T-helper 17 cell (primary cell): Measurements from ENCODE around the gene MVD. TPM values are rescaled to one million over a fixed set of nuclear protein-coding genes. Genes with fewer than 3 reads are reported as not detected.

Experiments used
- ATAC-seq: fragments of 150-1000 bp; cut with Tn5 transposase; 2 replicates; pipeline ENCODE4 v1.10.0; 2021; ENCODE audit warnings: mild to moderate bottlenecking, moderate library complexity
- DNase-seq, 3 donors: peaks; one replicate each; pipeline versions ENCODE4 v3.0.0 to v3.0.0-alpha.2; 2020 to 2021
- H3K9me3 ChIP-seq: one replicate; pipeline ENCODE4 v1.7.0; 2013; ENCODE audit warnings: low read length, mild to moderate bottlenecking; ENCODE audit not compliant: control insufficient read depth, poor library complexity, severe bottlenecking
- H3K27ac Mint-ChIP-seq: one replicate; pipeline ENCODE4 v1.8.0; 2022; ENCODE audit warnings: mild to moderate bottlenecking, moderate library complexity, mixed read lengths
- H3K27me3 Mint-ChIP-seq: one replicate; pipeline ENCODE4 v1.8.0; 2022; ENCODE audit warnings: mixed read lengths
- H3K36me3 Mint-ChIP-seq: one replicate; pipeline ENCODE4 v1.8.0; 2022; ENCODE audit warnings: low read depth, mixed read lengths
- H3K4me1 Mint-ChIP-seq: one replicate; pipeline ENCODE4 v1.8.0; 2022; ENCODE audit warnings: mild to moderate bottlenecking, mixed read lengths
- H3K4me3 Mint-ChIP-seq: one replicate; pipeline ENCODE4 v1.8.0; 2022; ENCODE audit warnings: mild to moderate bottlenecking, moderate library complexity, mixed read lengths
- total RNA-seq, 4 donors: library from RNA in 2 of 4; stranded (reverse) in 2 of 4; gene quantifications; one replicate each; pipeline ENCODE4 v1.2.3 and lab custom pipeline; 2022 to 2026

MVD gene
- total RNA-seq, 2 donors from 2014 or later, result 40.4 to 72.8 TPM

DNA sequence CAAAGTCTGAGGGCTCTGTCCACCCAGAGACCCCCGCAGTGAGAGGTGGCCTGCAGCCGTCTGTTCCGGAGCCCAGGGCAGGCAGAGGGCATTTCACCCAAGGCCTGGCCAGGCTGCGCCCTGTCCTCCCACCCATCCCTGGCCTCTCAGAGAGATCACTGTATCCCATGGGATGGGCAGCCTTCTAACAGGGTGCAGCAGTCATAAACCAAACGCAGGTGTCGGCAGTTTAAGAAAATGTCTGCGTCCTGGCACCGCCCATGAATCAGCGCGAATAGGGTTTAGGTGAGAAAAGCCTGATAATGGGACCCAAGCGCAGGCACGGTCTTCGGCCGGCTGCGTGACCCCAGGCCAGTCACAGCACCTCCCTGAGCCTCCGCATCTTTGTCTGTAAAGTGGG, 17.4 kb downstream of the MVD start:
- Mint-ChIP-seq H3K27me3 (peaks cover 1% of the 10 kb centered on the region), H3K36me3 (no peaks in the 10 kb centered on the region), H3K4me3 (no peak overlapping the region), H3K27ac (no peak overlapping the region), H3K4me1 (peaks cover 21% of the 10 kb centered on the region)
- DNase-seq (no peak), ATAC-seq (no peak)
- no peaks in the 10 kb centered on the region for H3K9me3 ChIP-seq

DNA sequence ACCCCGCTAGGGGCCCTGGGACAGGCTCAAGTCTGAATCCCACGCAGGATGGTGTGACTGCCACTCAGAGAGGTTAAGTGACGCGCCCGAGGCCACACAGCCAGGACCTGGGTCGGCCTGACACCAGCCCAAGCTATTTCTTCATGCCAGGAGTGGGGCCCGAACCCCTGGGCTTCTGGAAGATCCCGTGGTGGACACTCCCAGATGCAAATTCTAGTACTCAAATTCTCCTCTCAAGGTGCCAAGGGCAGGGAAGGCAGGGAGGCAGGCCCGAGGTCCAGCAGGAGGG, 19.3 kb downstream of the MVD start:
- Mint-ChIP-seq H3K27ac (peak overlapping the region; percentile 37), H3K36me3 (no peaks in the 10 kb centered on the region), H3K4me1 (peaks cover 24% of the 10 kb centered on the region), H3K27me3 (peaks cover 6% of the 10 kb centered on the region), H3K4me3 (no peak overlapping the region)
- no peaks in the 10 kb centered on the region for H3K9me3 ChIP-seq
- DNase-seq (no peak), ATAC-seq (no peak)

DNA sequence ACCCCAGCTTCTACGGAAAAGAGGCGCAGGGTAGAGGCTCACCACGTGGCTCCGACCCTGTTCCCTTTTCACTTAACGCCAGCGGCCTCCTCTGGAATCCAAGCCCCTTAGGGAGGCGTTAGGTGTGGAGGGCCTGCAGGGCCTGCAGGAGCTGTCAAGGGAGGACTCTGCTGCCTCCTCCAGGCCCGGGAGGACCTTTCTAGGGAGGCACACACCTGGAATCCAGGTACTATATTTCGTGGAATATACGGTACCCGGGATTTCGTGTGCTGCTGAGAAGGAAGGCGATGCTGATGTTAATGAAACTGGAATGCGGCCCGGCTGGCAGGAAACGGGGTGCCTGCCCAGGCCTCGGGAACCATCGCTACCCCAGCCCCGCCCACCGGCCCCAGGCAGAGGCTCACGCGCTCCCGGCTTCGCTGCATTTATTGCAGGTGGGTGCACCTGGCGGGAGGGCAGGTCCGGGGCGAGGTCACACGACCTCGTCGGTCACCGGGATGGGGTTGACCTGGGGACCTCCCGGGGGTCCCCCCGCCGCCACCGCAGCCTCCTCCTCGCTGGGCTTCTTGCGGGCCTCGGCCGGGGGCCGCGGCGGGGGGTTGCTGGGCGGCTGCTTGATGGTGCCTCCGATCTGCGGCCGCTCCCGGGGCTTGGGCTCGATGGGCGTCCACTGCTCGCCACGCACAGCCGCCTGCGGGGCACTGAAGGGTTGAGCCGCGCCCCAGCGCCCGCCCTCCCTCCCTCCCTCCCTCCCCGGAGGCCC, 19.8 kb downstream of the MVD start:
- H3K4me1 Mint-ChIP-seq, result peaks cover 27% of the 10 kb centered on the region
- peaks cover 8% of the 10 kb centered on the region for H3K27me3 Mint-ChIP-seq
- no peak overlapping the region for H3K27ac Mint-ChIP-seq
- no peaks in the 10 kb centered on the region for H3K36me3 Mint-ChIP-seq
- no peak overlapping the region for H3K4me3 Mint-ChIP-seq
- H3K9me3 ChIP-seq, result no peaks in the 10 kb centered on the region
- no peak for DNase-seq
- no peak for ATAC-seq

DNA sequence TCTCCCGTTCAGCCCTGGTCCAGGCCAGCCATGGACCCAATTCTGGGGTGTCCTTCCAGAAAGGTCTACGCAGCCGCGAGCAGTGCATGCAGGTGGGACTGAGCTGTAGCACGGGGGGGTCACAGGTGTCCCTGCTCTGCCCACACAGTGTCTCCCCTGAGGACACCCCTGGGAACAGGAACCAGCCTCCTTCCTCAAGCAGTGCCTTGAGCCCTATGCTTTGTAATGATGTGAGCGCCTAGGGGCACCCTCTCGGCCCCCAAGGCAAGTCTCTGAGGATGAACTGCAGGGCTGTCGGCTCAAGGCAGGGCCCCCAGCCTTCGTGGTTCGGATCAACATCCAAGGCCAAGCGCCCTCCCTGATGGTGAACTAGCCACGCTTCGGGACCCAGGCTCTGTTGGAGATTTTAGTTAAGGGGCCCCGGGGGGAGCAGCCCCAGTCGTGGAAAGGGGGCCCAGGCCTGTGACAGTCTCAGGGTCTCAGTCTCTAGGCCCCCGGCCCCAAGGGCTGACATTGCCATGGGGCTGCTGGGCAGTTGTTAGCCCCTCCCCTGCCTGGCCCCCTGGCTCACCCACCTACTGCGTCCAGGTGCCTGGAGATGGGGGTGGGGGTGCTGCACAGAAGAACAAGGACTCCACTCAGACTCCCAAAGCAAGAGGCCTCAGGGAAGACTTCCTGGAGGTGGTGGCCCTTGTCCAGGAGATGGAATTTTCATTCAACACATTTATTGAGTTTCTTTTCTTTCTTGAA, 22.2 kb downstream of the MVD start:
- DNase-seq (no peak), ATAC-seq (no peak)
- Mint-ChIP-seq H3K27ac (peak overlapping the region; percentile 79), H3K36me3 (no peaks in the 10 kb centered on the region), H3K4me1 (peaks cover 41% of the 10 kb centered on the region), H3K4me3 (peak overlapping the region; percentile 68), H3K27me3 (peaks cover 15% of the 10 kb centered on the region)
- no peaks in the 10 kb centered on the region for H3K9me3 ChIP-seq

DNA sequence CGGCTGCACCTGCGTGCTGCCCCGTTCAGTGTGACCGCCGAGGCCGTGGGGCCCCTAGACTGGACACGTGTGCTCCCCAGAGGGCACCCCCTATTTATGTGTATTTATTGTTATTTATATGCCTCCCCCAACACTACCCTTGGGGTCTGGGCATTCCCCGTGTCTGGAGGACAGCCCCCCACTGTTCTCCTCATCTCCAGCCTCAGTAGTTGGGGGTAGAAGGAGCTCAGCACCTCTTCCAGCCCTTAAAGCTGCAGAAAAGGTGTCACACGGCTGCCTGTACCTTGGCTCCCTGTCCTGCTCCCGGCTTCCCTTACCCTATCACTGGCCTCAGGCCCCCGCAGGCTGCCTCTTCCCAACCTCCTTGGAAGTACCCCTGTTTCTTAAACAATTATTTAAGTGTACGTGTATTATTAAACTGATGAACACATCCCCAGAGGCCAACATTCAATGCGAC, 22.8 kb downstream of the MVD start:
- Mint-ChIP-seq H3K36me3 (no peaks in the 10 kb centered on the region), H3K27ac (peak overlapping the region; percentile 79), H3K4me3 (peak overlapping the region; percentile 68), H3K27me3 (peaks cover 15% of the 10 kb centered on the region), H3K4me1 (peaks cover 41% of the 10 kb centered on the region)
- ATAC-seq (no peak), DNase-seq (no peak)
- no peaks in the 10 kb centered on the region for H3K9me3 ChIP-seq

DNA sequence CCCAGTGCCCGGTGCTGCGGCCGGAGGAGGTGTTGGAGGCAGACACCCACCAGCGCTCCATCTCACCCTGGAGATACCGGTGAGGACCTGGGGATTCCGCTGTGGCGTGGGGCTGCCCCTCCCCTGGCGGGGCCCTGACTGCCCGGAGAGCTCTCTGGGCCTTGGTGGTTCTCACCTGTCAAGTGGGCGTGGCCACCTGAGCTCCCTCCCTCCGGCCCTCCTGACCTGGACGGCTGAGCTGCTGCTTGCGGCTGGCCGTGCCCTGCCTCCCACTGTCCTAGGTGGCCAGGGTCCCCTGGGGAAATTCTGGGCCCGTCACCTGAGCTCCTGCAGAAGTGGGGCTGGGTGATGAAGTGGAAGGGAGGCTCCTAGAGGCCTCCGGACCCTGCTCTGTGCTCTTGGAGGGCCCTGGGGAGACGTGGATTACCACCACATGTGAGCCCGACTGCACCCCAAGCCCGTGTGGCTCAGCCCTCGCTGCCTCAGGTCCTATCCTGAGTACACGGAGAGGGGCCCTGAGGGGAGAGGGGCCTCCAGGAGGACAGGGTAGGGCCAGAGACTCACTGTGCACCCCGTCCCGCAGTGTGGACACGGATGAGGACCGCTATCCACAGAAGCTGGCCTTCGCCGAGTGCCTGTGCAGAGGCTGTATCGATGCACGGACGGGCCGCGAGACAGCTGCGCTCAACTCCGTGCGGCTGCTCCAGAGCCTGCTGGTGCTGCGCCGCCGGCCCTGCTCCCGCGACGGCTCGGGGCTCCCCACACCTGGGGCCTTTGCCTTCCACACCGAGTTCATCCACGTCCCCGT, 23.5 kb downstream of the MVD start:
- Mint-ChIP-seq H3K4me3 (no peak overlapping the region), H3K36me3 (no peaks in the 10 kb centered on the region), H3K4me1 (peaks cover 38% of the 10 kb centered on the region), H3K27ac (peak overlapping the region; percentile 79), H3K27me3 (peaks cover 15% of the 10 kb centered on the region)
- DNase-seq (no peak), ATAC-seq (peak; percentile 27)
- H3K9me3 ChIP-seq, result no peaks in the 10 kb centered on the region

DNA sequence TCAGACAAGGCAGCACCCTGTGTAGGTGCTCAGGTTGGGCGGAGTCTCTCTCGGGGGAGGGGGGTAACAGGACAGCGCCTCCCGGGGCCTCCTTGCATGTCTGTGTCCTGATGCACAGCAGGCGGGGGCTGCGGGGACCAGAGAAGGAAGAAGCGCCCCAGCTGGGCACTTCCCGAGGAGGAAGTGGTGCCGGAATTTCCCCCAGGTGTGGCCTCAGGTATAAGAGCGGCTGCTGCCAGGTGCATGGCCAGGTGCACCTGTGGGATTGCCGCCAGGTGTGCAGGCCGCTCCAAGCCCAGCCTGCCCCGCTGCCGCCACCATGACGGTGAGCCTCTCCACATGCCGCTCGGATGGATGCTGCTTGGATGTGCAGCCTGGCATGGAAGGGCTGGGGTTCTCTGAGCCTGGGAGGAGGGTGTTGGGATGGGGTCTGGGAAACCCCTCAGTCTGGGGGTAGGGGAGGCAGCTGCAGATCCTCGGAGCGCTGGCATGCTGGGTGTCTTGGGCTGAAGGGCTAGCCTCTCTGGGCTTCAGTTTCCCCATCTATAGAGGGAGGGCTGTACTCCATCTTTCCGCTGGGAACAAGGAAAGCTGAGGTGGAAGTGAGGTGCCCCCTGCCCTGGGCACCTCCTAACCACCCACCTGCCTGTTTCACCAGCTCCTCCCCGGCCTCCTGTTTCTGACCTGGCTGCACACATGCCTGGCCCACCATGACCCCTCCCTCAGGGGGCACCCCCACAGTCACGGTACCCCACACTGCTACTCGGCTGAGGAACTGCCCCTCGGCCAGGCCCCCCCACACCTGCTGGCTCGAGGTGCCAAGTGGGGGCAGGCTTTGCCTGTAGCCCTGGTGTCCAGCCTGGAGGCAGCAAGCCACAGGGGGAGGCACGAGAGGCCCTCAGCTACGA, 24.3 kb downstream of the MVD start, which contains the start of gene IL17C:
IL17C (plus strand) TSS at position 250 of the 908 bp plus-strand sequence; CDS start at position 320, 70 bp downstream.
- peak within 1 kb of the TSS; percentile 43 for H3K4me3 Mint-ChIP-seq
- H3K4me1 Mint-ChIP-seq, result peaks cover 37% of the 10 kb centered on the region
- H3K27ac Mint-ChIP-seq, result peak within 1 kb of the TSS; percentile 83
- no peaks in the 10 kb centered on the region for H3K9me3 ChIP-seq
- no peaks in the 10 kb centered on the region for H3K36me3 Mint-ChIP-seq
- H3K27me3 Mint-ChIP-seq, result peaks cover 15% of the 10 kb centered on the region
- ATAC-seq (peak; percentile 18), DNase-seq (no peak)

DNA sequence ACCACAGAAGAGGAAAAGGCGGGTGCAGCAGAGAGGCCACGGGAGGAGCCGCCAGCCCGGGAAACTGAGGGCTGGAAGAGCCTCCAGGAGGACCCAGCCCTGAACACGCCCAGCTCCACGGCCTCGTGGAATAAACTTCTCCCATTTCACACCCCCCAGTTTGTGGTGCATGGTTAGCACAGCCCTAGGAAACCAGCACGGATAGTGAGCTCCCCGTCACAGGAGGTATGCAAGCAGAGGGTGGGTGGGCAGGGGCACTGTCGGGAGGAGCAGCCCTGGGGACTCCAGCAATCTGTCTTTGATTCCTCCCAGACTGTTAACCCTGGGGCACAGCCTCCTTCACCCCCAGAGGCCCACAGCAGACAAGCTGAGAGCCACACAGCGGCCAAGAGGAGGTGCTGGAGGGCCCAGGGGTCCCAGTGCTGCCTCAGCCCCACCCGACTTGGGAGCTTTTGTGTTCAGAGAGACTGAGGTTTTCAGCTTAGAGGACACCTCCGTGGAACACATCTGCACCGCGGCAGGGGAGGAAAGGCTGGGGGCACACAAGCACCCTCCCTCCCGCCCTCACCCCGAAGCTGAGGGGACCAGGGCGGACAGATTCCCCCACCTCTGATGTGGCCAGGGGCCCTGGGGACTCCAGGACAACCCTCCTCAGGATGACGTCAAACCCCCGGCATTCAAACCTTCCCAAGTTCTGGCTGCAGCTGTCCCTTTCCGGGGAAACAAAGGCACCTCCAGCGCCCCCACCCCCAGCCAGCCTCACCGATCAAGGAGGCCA, 26.2 kb downstream of the MVD start:
- no peak for ATAC-seq
- Mint-ChIP-seq H3K27me3 (peaks cover 15% of the 10 kb centered on the region), H3K4me3 (peak overlapping the region; percentile 43), H3K36me3 (no peaks in the 10 kb centered on the region), H3K27ac (peak overlapping the region; percentile 83), H3K4me1 (peaks cover 35% of the 10 kb centered on the region)
- no peak for DNase-seq
- H3K9me3 ChIP-seq, result no peaks in the 10 kb centered on the region

DNA sequence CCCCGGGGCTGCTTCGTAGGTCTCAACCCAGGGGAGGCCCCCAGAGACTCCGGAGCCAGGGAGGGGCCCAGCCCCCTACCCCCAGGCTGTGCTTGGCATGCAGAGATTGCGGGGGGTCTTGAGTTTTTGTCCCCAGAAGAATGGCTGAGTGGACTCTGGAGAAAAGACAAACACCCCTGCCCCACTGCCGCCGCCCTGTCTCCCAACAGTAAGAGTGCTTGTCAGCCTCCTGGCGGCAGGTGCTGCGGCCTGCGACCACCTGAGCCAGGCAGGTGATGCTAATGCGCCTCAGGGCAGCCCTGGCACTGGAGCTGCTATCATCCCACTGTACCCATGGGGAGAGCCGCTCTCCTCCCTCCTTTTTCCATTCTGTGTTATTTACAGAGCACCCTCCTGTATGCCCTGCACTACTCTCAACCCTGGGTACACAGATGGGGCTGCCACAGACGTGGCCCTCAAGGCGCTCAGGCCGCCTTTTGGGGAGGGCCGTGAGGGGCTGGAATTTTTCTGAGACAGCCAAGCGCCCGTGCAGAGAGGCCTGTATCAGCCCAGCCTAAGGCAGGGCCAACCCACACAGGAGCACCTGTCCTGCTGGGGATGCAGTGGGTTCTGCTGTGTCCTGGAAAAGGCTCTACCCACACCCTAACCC, 27.1 kb downstream of the MVD start:
- Mint-ChIP-seq H3K4me1 (peaks cover 35% of the 10 kb centered on the region), H3K27ac (peak overlapping the region; percentile 57), H3K36me3 (no peaks in the 10 kb centered on the region), H3K4me3 (peak overlapping the region; percentile 86), H3K27me3 (peaks cover 15% of the 10 kb centered on the region)
- DNase-seq (no peak), ATAC-seq (no peak)
- no peaks in the 10 kb centered on the region for H3K9me3 ChIP-seq

DNA sequence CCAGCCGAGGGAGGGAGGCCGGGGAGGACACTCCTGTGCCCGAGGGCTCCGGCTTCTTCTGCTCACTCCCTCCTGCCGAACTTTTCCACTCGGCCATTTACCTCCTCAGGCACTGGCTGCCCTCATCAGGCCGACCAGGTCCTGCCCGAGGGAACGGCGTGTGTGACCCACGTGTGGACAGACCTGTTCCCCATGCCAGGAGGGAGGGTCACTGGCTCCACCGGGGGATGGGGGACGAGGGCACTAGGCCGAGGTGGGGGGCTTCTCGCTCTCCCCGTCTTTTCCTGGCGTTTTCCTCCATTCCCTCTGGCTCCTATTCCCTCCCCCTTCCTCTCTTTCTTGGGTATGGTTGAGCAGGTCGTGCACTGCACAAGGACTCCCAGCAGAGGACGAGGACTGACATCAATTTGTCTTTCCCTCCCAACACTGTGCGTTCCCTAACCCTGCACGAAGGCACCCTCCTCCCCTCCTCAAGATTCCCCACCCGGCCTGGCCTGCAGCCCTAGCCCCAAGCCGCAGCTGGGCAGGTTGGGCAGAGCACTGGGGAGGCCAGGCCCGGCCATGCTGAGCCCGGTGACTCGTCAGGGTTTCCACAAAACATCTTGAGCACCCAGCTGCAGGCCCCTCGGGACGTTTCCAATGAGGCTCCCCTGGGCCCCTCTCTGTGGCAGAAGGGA, 27.8 kb downstream of the MVD start:
- ATAC-seq (no peak), DNase-seq (no peak)
- no peaks in the 10 kb centered on the region for H3K36me3 Mint-ChIP-seq
- peaks cover 30% of the 10 kb centered on the region for H3K4me1 Mint-ChIP-seq
- H3K27me3 Mint-ChIP-seq, result peaks cover 10% of the 10 kb centered on the region
- H3K9me3 ChIP-seq, result no peaks in the 10 kb centered on the region
- H3K4me3 Mint-ChIP-seq, result peak overlapping the region; percentile 86
- no peak overlapping the region for H3K27ac Mint-ChIP-seq
